K562 (cell line): ENCODE results near the gene ATP8A1.

Source experiments
- DDX20 ChIP-seq: fragments of 450-650 bp; IDR thresholded peaks from 2 replicates; pipeline ENCODE4 v1.6.1; 2016; ENCODE audit warnings: missing genetic modification characterization, low read depth, mild to moderate bottlenecking, missing compliant biosample characterization, moderate library complexity
- EP300 ChIP-seq: IDR thresholded peaks from 2 replicates; pipeline ENCODE4 v1.6.1; 2012; ENCODE audit warnings: low read length, improper control_type of control experiment
- KAT2B ChIP-seq: IDR thresholded peaks from one replicate; pipeline ENCODE4 v1.6.1; 2012; ENCODE audit warnings: low read depth, mild to moderate bottlenecking, control low read depth, inconsistent platforms, low read length, moderate library complexity
- POLR2A ChIP-seq: fragments of 450-650 bp; conservative IDR thresholded peaks from 2 replicates; pipeline ENCODE4 v1.6.1; 2016
- SREBF2 ChIP-seq: sonication (generic); formaldehyde crosslinking; IDR thresholded peaks from 2 replicates; pipeline ENCODE4 v1.4.0; 2020; ENCODE audit warnings: mild to moderate bottlenecking, missing genetic modification reagents
- ZBTB17 ChIP-seq: fragments of 450-650 bp; formaldehyde crosslinking; IDR thresholded peaks from 2 replicates; pipeline ENCODE4 v1.4.0; 2020; ENCODE audit warnings: mild to moderate bottlenecking
- TF ChIP-seq, protein P1 (sequence below), 3 experiments: IDR thresholded peaks in 2 of 3; conservative IDR thresholded peaks in 1 of 3; 2 replicates each; pipeline ENCODE4 v1.5.1; 2011 to 2012; ENCODE audit warnings: low read length in 3 of 3, mild to moderate bottlenecking in 3 of 3, control low read depth in 2 of 3, improper control_type of control experiment in 1 of 3, inconsistent platforms in 1 of 3, low read depth in 1 of 3, mixed read lengths in 1 of 3, moderate library complexity in 1 of 3; ENCODE audit not compliant: insufficient read depth in 2 of 3
- TF ChIP-seq, protein P2 (sequence below): sonication (generic); formaldehyde crosslinking; IDR thresholded peaks from 2 replicates; pipeline ENCODE4 v1.8.0; 2023; ENCODE audit warnings: mild to moderate bottlenecking, missing genetic modification reagents

GRCh38 chr4:42603862-42604261 is 53.0 kb downstream of the ATP8A1 start:
- TF ChIP-seq, protein P1, sequence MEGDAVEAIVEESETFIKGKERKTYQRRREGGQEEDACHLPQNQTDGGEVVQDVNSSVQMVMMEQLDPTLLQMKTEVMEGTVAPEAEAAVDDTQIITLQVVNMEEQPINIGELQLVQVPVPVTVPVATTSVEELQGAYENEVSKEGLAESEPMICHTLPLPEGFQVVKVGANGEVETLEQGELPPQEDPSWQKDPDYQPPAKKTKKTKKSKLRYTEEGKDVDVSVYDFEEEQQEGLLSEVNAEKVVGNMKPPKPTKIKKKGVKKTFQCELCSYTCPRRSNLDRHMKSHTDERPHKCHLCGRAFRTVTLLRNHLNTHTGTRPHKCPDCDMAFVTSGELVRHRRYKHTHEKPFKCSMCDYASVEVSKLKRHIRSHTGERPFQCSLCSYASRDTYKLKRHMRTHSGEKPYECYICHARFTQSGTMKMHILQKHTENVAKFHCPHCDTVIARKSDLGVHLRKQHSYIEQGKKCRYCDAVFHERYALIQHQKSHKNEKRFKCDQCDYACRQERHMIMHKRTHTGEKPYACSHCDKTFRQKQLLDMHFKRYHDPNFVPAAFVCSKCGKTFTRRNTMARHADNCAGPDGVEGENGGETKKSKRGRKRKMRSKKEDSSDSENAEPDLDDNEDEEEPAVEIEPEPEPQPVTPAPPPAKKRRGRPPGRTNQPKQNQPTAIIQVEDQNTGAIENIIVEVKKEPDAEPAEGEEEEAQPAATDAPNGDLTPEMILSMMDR (IDR thresholded peaks at IDR 0.05 in 2 of 3, conservative IDR thresholded peaks at IDR 0.05 in 1 of 3; ENCODE audit: insufficient read depth in 2 of 3, low read depth in 1 of 3, low read length in 3 of 3) = no peak
- TF ChIP-seq ZBTB17 (no peak), POLR2A (no peak), SREBF2 (no peak), EP300 (no peak), DDX20 (no peak), KAT2B (no peak)
- TF ChIP-seq, protein P2, sequence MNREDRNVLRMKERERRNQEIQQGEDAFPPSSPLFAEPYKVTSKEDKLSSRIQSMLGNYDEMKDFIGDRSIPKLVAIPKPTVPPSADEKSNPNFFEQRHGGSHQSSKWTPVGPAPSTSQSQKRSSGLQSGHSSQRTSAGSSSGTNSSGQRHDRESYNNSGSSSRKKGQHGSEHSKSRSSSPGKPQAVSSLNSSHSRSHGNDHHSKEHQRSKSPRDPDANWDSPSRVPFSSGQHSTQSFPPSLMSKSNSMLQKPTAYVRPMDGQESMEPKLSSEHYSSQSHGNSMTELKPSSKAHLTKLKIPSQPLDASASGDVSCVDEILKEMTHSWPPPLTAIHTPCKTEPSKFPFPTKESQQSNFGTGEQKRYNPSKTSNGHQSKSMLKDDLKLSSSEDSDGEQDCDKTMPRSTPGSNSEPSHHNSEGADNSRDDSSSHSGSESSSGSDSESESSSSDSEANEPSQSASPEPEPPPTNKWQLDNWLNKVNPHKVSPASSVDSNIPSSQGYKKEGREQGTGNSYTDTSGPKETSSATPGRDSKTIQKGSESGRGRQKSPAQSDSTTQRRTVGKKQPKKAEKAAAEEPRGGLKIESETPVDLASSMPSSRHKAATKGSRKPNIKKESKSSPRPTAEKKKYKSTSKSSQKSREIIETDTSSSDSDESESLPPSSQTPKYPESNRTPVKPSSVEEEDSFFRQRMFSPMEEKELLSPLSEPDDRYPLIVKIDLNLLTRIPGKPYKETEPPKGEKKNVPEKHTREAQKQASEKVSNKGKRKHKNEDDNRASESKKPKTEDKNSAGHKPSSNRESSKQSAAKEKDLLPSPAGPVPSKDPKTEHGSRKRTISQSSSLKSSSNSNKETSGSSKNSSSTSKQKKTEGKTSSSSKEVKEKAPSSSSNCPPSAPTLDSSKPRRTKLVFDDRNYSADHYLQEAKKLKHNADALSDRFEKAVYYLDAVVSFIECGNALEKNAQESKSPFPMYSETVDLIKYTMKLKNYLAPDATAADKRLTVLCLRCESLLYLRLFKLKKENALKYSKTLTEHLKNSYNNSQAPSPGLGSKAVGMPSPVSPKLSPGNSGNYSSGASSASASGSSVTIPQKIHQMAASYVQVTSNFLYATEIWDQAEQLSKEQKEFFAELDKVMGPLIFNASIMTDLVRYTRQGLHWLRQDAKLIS (CRISPR knock-in tag) = no peak
